Mesenteric fat pad (tissue), 1 donor: ENCODE data around the gene DCAF8. TPM values are rescaled to one million over a fixed set of nuclear protein-coding genes. Genes with fewer than 3 reads are reported as not detected.

Experiments used
- DNase-seq: peaks from one replicate; pipeline ENCODE4 v3.0.0-alpha.2; 2020; ENCODE audit warnings: low spot score
- total RNA-seq: library from RNA; stranded (reverse); fragmentation: NEBNext Ultra II Directional; extraction: Animal tissue kit (Norgen Biotek cat#: 25700); gene quantifications from one replicate; pipeline ENCODE4 v1.2.1, GENCODE V29; 2021
- donor health status: DM: yes; HTN: yes; CAD: no.

Gene DCAF8
- total RNA-seq, 1 donor from 2014 or later = 127 TPM

DNA sequence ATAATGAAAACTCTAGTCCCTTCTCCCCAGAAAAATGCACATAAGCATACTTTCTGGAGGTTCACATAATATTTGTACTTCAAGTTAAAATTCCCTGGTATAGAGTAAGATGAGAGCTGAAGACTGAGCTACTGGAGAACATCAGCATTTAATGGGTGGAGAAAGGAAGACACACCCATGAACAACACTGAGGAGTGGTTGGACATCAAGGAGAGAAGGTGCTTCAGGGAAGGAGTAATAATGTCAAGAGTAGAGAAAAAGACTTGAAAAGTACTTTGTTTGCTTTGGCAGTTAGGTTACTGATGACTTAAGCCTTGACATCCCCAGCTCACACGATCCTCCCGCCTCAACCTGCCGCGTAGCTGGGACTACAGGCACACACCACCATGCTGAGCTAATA is 35.3 kb downstream of the DCAF8 start:
- DNase-seq = no peak

DNA sequence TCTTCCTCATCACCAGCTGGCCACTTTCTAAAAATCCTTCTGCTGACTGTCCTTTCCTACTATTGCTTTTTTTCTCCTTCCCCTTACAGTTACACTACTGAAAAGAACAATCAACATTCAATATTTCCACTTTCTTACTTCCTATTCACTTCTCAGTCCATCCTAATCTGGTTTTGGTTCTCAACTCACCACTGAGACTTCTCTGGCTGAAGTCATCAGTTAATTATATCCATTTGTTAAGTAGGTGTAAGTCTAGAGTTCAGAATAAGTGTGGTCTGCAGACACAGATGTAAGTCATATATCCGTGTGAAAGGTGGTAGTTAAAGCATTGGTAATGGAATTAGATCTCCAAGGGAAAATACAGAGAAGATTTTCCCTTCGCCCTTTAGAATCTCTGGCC is 35.7 kb downstream of the DCAF8 start:
- DNase-seq = no peak

DNA sequence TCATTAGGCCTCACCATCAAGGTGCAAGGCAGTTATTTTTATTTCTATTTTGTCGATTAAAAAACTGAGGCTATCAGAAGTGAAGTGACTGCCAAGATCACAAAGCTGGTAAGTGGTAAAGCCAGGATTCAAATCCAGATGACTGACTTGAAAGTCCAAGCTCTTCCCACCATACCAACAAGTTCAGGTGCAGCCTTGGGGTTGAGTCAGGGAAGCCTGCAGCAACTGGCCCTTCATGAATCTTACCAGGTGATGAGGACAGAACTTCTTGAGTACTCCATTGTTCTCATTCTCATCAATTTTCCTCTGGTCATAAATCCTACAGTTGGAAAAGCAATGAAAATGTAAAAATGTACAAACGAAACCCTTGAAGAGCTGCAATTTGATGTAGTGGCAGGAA is 37.0 kb downstream of the DCAF8 start:
- DNase-seq = no peak

DNA sequence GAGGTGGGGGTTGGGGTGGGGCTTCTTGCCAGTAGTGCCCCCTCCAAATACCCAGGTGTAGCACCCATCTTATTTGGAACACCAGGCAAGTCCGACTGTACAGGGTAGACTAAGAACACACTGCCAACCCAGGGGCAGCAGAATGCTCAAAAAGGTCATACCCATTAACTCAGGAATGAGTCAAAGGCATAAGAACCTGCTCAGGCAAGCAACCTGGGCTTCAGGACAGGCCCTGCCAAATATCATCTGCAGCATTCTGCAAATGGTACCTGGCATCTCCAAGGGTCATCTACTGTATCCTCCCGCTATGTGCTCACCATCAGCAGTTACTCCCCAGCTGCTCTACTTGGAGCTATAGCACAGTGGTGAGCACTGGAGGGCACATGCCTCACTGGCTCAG is 37.7 kb downstream of the DCAF8 start:
- no peak for DNase-seq

DNA sequence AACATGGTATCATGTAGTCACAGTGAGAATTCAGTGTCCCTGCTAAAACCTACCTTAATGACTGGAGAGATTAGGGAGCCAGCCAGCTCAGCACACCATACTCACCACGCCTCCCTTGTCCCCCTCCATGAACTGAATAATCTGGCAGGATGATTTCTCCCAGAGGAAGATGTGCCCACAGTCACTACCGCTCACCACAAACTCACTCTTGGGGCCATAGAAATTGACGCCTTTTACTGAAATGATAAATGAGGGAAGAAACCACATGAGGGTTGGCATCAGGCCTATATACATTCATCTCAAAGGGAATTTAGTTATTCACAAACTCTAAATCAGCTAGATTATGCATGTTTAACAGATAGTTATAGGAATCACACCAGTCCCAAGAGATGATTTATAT is 39.8 kb downstream of the DCAF8 start:
- no peak for DNase-seq

DNA sequence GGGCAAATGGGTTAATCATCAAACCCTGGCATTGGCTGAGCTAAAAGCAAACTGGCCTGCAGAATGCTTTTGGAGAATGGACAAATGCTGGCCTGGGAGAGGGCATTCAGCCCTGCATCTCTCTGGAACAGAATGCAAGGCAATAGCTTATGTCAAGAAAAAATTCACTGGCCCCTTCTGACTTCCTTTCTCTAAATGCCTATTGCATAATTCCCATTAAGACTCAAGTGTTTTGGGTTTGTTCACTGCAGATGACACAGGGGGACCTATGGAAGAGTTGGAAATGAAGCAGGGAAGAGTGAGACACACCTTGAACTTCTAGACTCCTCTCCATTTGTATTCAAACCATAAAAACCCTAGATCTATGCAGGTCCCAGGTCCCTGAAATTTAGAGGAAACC is 41.3 kb downstream of the DCAF8 start:
- DNase-seq = no peak

DNA sequence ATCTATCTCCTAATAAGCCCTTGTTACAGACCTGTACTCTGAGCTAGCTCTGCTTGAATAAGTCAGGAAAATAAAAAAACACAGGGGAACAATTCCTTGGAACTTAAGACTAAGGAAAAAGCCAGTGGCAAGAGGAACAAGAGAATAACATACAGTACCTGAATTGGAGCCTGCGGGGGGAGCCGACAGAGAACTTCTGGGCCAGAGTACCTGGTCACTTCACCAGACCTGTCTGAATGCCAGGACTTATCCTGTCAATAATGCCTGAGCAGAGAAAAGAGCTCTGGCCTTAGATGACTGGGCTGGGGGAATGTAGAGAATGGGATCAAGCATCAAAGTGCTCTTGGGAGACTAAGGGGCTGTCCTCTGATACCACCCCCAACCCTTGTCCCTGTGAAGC is 42.0 kb downstream of the DCAF8 start:
- DNase-seq = no peak

DNA sequence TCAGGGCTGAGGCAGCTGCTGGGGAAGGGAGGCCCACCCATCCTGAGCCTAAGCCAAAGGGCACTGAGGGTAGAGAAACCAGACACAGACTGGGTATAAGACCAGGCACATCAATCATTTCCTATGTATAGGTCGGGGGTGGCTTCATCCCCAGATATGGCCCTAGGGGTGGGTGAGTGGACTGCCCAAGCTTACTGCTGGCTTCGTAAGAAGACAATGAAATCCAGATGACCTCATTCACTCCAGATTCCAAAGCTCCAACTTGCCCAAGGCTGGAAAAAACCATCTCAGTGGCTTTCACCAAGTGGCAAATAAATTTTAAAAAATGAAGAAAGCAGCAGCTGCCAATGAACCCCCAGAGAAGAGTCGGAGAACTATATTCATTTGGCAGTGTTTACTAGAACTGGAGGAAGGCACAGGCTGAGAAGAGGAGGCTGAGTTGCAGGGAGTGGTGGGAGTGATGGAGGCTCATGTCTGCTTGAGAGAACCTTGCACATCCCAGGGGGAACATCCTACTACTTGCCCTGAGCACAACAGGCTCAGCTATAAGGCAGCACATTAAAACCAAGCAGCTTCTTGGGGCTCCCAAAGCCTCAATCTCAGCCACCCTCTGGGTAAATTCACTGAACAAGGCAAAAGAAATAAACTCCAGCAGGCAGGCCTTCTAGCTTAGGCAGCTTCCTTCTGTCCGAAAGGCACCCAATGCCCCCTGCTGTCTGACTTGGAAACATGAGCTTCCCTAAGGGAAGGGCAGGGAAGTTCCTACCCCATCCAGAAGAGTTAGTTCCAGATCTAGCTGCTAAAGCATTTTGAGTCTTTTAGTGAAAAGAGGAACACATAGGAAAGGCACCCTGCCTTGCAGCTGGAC is 43.1 kb downstream of the DCAF8 start:
- no peak for DNase-seq

DNA sequence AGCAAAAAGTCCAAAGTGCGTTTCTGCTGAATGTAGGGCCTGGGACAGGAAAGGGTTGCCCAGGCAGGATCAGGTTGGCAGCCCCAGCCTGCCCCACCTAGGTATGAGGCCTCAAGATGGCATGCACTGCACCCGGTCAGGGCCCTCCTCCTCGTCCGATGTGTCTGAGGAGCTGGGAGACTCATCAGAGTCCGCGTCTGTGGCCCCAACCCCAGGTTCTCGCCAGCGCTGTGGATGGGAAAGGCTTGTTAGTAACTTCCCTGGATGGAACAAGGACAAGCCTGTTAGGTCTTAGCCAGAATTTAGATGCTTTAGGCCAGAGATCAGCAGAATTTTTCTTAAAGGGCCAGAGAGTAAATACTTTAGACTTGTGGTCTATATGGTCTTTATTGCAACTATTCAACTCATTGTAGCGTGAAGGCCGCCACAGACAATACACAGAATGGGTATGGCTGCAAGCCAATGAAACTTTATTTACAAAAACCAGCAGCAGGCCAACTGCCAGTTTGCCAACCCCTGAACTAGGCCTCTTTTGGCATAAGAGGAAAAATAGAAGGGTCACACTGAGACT is 44.8 kb downstream of the DCAF8 start:
- no peak for DNase-seq

DNA sequence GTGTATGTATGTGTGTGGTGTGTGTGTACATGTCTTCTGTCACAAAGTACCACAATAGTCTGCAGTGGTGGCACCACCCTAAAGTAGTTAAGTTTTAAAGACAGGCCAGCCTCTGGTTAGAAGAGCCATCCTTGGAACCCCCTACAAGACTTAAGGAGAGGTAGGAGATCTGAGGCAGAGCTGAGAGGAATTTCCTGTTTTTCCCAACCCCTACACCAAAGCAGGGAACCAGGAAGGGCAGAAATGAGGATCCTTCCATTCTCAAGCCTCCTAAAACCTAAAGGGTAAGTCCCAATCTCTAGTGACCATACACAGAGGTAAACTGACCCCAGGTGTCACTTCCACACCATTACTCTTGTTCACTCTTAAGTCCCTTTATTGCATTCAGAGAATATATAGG is 46.0 kb downstream of the DCAF8 start:
- DNase-seq = no peak

DNA sequence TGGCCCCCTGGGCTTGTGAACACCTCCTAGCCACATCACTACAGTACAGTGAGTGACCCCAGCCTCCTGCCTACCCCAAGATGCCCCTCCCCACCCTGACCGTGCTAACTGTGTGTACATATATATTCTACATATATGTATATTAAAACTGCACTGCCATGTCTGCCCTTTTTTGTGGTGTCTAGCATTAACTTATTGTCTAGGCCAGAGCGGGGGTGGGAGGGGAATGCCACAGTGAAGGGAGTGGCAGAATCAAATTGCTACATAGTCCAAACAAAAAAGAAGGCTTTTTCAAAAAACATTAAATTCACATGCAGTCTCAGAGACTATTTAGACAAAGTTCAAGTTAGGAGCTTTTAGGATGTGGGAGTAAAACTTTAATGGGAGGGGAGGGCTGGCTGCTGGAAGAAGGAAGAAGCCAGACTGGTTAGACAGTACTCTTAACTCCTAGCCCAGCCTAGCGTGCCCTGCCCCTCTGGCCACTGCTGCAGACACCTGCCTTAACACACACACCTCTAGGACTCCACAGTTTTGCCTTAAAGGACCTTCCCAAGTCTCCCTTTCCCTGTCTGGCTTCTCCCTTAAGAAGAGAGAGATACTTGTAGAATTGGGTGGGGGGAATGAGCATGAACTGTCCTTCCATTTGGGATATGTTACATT is 47.7 kb downstream of the DCAF8 start:
- no peak for DNase-seq

DNA sequence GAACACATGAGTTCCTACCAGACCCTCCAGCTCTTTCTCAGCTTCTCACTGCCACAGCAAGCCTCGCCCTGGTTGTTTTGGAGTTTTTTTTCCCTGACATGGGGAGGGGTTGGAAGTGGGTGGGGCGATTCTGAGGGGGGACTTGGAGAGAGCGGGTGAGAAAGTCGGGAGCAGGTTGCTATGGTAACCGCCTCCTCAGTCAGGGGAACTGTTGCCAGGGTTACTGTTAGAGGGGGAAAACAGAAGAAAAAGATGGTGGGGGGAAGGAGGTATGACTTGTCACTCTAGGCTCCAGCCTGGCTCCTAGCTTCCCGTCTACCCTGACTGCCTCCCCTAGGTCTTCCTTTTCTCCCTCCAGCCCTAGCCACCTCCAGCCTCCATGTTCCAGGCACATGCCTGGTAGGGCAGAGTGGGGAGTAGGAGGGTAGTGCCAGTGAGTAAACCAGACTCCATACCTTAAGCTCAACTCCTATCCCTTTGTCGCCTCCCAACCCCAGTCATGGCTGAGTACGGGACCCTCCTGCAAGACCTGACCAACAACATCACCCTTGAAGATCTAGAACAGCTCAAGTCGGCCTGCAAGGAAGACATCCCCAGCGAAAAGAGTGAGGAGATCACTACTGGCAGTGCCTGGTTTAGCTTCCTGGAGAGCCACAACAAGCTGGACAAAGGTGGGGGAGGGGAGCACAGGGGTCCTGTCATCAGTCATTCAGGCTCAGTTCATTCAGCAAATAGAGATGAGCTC is 51.1 kb downstream of the DCAF8 start:
- no peak for DNase-seq

DNA sequence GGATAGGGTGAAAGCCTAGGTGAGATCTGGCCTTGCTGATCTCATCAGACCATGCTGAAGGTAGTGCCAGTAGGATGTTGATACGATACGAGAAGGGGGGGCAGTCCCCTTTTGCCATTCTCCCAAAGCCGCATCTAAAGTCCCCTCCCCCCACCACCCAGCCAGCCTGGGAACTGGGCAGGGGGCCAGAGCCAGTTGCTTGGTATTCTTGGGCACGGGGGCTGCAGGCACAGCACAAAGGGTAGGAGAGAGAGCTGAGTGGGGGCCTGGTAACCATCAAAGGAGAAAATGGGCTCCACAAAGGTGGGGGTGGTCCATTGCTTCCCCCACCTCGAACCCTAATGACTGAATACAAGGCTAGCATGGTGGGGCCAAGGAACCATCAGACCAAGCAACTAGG is 51.8 kb downstream of the DCAF8 start:
- DNase-seq = no peak

DNA sequence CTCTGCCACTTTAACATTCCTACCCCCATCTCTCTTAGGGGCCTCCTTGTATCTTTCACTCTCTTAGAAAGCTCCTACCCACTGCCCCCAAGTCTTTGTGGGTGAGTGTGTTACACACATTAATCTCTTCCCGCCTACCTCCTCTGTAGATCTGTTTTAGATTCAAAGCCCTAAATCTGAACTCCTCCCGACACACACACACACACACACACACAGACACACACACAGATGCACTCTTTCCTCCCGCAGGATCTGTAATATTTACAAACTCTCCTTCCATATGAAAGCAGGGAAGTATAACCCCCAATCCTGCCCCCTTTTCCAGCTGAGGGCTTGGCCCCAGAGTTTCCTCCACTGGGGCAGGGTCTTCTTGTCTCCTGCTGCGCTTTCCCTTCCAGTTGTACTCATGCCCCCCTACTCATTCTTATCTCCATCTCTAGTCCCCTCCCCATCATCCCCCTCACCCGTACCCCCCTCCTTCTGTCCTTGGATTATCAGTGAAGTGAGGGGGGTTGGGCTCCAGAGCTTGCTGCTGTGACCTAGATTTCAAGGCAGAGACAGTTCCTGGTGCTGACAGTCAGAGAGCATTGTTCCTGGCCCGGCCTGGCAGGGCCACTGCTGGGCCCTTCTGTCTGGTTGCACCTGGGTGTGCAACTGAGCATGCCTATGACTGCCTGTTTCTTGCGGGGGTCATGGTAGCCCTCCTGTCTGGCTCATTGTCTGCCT is 52.9 kb downstream of the DCAF8 start:
- DNase-seq = no peak

DNA sequence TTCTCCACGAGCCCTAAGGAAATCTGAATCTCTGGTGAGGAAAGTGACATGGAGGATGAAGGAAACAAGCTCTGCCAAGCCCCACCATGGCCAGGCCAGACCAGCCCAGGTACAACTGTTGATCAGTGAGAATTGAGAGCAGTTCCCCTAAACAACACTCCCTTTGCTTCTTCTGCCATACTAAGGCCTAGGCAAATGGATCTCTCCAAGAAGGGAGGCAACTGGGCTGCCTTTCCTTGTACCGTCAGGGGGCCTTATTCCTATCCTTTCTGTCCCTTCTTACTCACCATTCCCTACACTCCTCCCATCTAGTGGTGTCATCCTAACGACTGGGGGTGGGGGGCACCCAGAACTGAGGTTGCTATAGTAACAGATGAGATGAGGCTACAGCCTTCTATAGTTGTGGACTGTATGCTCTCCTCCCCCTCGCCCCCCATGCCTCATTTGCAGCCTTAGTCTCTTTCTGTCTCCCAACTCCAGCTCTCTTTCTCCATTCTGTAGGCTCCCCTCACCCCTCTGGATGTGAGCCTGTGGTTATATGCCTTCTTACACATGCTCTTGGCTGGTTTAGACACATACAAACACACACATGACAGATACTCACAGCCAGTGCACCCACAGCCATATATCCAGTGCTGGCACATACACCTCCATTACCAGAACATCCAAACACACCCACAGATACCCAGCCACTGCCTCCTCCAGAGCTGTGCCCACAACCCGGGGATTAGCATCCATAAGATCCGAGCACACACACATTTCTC is 53.6 kb downstream of the DCAF8 start:
- no peak for DNase-seq

DNA sequence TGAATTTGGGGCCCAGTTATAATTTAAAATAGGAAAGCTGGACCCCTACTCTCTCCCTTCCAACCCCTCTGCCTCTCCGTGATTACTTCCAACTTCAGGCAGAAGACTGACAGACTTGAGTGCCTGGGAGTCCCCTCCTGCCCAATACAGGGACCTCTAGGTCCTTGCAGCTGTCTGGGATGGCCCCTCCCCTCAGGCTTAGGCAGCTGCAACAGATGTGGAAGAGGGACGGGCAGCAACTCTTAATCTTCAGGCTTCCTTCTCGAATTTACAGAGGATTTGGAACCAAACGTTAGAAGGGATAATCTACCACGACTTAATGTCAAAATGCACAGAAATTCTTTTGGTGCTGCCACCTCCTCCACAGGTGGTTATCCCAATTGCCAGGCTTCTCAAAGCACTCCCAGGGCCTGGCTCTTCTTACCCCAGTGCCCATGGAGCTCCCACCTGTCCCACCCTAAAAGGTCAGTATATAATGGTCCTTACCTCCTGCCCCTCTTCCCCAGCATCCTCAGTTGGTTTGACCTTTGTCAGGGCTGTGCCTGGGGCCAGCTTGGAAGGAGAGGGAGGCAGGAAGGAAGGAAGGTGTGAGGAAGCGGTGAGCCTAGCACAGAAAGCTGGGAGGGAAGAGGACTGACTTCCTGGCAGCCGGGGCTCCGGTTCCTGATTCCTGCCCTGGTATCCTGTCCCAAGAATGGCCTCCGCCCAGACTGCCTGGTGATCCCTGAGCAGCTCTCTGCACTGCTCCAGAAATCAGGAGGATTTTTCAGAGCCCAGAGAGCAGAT is 54.4 kb downstream of the DCAF8 start:
- no peak for DNase-seq

DNA sequence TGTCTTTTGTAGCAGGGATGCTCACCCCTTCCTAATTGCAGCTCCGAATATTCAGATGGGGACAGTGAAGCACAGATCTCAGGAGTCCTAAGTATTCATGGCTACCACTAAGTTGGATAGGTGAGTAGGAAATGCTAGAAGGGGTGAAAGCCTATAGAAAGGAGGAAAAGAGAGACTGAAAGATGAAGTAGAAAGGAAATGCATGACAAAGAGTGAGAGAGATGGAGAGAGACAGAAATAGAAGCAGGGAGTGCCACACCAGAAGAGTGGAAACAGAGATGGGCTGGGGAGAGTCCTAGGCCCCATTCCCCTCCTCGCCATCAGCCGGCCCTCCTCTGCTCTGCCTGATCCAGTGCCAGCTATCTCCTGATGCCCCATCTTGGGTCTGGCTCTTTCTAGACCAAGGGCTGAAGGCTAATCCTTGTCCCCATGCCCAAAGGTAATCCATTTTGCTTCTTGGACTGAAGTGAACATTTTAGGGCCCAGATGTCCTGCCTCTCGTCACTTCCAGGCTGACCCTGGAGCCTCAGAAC is 55.2 kb downstream of the DCAF8 start:
- DNase-seq = no peak

DNA sequence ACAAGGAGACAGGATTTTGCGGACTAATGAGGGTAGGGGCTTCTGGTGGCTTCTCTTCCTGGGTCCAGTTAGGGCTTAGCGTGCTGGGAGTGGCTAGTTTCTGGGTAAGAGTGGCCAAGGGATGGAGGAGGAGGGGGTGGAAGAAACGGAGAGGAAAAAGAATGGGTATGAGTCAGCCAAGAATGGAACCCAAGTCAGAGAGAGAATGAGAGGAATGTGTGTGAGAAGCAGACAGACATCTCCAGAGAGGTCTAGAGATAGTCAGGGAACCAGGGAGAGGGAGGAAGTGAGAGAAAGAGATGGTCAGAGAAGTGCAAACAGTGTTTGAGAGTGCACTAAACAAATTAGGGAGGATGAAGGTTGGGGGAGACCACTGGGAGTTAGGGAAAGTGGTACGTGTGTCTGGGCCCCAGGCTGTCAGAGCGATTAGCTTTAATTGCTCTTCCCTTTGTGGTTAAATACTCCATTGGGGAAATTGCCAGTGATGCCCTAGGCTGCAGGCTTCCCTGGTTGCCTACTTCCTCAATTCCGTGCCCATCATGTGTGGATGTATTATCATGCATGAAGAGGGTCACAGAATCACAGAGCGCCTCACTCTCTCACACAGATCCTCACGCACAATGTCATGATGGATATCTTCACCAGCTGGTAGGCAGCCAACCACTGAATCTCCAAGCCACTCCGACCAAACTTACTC is 55.8 kb downstream of the DCAF8 start:
- DNase-seq = no peak

DNA sequence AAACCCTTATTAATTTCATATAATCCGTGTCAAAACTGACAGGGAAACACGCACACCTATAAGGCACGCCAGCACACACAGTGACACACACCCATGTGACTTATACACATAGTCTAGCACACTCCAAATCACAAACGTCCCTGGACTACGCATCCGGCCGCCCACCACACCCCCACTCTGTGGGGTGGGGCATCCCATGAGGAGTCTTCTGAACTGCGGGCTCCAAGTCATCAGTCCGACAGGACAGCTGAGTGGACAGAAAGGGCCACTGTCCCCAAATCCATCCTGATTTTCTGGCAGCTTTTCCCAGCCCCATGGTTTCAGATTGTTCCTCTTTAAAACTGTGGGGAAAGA is 56.3 kb downstream of the DCAF8 start:
- no peak for DNase-seq
